Measurements from ENCODE around the gene OR14A16. TPM values are rescaled to one million over a fixed set of nuclear protein-coding genes. Genes with fewer than 3 reads are reported as not detected.

OR14A16 gene, protein sequence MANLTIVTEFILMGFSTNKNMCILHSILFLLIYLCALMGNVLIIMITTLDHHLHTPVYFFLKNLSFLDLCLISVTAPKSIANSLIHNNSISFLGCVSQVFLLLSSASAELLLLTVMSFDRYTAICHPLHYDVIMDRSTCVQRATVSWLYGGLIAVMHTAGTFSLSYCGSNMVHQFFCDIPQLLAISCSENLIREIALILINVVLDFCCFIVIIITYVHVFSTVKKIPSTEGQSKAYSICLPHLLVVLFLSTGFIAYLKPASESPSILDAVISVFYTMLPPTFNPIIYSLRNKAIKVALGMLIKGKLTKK
- not detected for polyA plus RNA-seq (ENCODE audit: insufficient read length in 12 of 12)
- long read RNA-seq, donor 1, result 0 reads
- long read RNA-seq, donor 2, result 0 reads
- long read RNA-seq, donor 3, result 0 reads
- long read RNA-seq, donor 4, result 0 reads
- long read RNA-seq, donor 5, result 0 reads
- long read RNA-seq, donor 6, result 0 reads
- long read RNA-seq, donor 7, result 0 reads
- long read RNA-seq, donor 8, result 0 reads
- long read RNA-seq, donor 9, result 0 reads
- long read RNA-seq, donor 10, result 0 reads
- long read RNA-seq, donor 11, result 0 reads

DNA sequence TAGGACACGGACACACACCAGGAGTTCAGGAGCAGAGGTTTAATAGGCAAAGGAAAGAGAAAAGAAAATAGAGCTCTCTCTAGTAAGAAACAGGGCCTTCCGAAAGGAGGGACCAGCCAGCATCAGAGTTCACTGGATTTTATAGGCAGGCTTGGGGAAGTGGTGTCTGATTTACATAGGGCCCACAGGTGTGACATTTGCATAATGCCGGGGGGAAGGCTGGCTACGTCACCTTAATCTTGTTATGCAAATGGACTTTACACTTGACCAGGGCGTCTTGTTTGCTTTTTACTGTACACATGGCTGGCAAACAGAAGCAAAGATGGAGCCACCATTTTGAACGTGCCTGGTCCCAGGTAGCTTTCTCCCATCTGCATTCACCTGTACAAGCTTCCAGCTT is at the start of gene OR14A16:
Gene OR14A16 (minus strand): TSS at position 97 of the 400 bp plus-strand sequence. CDS start 8,390 bp downstream, outside the sequence.
- no peak for DNase-seq

DNA sequence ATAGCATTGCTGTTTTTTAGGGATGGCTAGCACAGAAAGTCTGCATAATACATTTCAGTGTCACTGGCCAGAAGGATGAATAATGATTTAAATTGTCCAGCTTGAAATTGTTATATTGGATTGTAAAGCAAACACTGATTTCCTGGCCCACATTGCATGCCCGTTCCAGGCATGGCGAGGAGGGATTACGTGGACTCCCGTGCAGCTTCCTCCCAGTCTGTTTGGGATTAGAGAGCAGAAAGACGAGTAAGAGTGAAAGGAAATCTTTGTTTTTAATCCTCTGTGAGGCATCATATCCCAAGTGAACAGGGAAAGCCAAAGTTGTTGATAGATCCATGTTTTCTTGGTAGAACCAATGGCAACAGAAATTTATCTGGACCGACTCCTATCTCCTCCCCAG is 41.5 kb upstream of the OR14A16 start:
- DNase-seq, result no peak

DNA sequence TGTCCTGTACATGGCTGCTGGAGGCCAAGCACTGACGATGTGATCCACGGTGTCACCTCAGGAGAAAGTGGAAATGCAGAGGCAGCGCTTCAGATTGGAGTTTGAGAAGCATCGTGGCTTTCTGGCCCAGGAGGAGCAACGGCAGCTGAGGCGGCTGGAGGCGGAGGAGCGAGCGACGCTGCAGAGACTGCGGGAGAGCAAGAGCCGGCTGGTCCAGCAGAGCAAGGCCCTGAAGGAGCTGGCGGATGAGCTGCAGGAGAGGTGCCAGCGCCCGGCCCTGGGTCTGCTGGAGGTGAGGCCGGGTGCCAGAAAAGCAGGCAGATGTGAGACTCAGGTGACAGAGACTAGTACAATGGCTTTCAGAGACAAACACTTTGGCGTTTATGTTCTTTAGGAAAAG is 40.7 kb upstream of the OR14A16 start:
- no peak for DNase-seq

DNA sequence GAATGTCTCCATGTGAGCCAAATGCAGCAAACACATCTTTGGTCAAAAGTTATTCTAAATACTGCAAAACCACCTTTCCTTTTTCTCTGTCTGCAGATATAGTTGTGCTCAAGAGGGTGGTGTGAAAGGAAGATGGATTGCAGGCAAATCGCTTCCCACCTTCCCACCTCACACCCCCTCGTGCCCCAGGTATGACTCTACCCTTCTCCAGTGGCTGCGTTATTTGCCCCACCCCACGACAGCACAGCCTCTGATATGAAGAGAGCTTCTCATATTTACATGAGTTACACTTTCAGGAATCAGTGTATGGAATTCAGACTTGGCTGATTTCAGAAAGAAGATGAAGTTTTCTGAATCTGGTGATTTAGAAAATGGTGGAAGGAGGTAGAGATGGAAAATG is 38.8 kb upstream of the OR14A16 start:
- DNase-seq, result no peak

DNA sequence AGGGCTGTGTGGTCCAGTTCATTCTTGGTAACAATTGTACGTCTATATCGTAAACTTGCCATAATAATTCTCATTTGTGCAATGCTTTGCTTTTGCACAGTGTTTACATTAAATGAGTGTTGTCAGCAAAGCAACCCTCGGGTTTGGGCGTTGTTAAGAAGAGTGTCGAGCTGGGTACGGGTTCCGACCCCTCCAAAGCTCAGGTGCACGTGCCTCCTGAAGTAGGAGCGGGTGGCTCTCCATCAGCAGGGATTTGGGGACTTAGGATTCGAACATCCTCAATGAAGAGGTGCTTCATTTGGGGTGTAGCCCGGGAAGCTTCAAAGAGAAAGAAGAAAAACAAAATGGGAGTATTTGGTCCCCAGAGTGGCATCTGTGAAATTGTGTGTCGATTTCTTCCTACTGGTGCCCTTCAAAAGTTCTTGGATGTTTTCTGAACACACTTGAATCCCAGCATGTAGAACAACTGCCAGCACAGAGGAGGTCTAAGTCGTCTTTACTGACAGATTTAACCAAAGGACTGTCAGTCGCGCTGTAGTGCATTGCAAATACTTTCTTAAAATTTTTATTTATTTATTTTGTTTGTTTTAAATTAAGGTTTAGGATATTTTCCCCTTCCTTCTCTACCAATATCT is 34.2 kb upstream of the OR14A16 start:
- no peak for DNase-seq

DNA sequence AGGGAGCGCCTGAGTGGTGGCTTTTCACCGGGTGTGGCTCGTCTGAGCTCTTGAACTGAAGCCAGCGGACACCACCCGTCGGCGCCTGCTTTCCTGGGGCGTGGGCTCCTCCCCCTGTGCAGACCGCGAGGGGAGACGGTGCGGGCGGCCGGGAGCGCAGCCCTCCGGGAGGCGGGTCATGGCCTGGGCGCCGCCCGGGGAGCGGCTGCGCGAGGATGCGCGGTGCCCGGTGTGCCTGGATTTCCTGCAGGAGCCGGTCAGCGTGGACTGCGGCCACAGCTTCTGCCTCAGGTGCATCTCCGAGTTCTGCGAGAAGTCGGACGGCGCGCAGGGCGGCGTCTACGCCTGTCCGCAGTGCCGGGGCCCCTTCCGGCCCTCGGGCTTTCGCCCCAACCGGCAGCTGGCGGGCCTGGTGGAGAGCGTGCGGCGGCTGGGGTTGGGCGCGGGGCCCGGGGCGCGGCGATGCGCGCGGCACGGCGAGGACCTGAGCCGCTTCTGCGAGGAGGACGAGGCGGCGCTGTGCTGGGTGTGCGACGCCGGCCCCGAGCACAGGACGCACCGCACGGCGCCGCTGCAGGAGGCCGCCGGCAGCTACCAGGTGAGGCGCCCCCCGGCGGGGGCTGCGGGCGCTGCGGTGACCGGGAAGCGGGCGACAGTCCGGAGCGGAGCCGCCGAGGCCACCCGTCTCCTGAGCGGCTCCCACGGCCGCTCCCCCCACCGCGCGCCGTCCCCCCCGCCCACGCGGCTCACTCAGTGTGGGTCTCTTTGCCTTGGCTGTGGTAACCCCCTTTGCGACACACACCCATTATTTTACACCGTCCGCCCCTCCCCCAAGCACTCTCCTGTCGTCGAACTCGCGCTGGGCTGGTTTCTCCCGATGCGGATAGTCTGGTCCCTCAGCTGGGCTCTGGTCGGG is 33.4 kb upstream of the OR14A16 start, which contains the start of gene TRIM58:
Gene TRIM58 (plus strand): TSS at position 119 of the 916 bp plus-strand sequence. CDS start 60 bp downstream, at position 179.
- no peak for DNase-seq

DNA sequence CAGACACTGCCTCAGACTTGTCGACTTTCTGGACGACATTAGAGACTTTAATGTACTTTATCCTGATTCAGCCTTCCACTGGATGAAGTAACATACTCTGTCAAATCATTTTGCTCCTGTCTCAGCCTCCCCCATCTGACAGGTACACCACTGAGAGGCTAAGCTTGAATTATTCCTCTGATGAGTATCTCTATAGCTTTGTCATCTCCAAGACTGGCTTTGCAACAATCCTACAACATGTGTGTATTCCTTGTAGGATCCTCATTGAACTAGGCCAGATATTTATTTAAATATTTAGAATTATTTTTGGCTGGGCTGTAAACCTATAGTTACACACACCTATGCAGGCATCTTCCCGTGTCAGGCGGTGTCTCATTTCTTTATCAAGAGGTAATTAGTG is 32.0 kb upstream of the OR14A16 start:
- DNase-seq, result no peak

DNA sequence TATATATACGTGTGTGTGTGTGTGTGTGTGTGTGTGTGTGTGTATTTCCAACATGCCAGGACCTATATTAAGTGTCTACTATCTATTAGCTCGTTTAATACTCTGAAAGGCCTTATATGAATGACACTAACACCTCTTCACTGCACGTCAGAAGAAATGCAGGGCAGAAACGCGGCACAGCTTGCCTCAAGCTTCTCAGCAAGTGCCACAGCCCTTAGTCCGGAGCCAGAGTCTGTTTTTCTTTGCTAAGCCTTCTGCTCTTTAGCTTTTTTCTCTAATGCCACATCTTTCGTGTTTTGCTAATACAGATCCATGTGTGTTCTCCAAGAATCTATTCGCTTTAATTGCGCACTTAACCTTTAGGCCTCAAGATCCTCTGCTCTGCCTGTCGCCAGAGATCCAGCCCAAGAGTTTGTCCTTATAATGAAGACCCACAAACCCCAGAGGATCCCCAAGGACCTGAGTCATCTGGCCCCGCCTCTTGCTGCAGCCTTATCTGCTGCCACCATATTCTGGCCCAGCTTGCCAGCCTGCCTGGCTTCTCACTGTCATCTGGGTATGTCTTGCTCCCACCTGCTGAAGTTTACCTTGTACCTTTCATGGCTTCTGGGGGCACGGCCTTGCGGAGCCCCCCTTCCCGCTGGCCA is 31.1 kb upstream of the OR14A16 start:
- no peak for DNase-seq

DNA sequence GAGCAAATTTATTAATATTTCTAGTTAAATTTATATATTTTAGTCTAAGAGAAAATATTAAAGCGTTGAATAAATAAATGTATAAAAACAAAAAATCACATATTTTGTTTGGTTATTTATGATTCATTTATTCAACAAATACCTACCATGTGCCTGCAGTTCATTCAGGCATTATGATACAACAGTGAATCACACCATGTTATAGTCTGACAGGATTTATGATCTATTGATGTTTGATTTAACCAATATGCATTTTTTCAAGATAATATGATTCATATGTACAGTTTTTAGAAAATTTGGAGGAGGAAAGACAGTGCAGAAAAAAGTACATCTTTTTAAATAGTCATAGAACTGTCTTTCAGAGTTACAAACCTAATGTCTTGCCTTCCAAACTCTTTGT is 25.7 kb upstream of the OR14A16 start:
- DNase-seq, result no peak

DNA sequence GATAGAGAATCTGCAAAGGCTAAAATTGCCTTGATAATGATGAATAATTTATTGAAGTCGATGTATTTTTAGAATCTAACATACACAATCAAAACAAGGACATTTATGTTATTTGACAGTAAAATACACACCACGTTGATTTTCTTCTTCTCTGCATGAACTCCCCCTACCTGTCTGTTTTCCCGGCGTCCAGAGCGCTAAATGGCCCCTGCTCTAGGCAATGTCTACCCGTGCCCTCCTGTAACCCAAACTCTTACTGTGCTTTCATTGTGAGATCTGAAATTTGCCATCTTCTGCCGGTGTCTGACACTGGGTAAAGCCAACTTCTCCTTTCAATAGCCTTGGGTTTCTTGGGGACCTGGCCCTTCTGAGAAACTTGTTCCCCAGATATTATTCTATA is 24.4 kb upstream of the OR14A16 start:
- no peak for DNase-seq

DNA sequence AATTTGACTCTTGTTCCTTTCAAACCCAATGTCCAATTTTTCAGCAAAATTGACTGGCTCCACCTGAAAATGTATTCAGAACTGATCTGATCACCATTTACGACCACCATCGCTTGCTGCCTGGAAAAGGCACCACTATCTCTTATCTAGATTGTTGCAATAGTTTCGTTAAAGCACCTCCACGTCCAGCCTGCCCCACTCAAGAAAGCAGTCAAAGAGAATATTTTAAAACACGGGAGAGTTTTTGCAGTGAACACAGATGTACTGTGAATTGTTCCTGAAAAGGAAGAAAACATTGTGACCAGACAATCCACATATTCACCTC is 21.7 kb upstream of the OR14A16 start:
- no peak for DNase-seq

DNA sequence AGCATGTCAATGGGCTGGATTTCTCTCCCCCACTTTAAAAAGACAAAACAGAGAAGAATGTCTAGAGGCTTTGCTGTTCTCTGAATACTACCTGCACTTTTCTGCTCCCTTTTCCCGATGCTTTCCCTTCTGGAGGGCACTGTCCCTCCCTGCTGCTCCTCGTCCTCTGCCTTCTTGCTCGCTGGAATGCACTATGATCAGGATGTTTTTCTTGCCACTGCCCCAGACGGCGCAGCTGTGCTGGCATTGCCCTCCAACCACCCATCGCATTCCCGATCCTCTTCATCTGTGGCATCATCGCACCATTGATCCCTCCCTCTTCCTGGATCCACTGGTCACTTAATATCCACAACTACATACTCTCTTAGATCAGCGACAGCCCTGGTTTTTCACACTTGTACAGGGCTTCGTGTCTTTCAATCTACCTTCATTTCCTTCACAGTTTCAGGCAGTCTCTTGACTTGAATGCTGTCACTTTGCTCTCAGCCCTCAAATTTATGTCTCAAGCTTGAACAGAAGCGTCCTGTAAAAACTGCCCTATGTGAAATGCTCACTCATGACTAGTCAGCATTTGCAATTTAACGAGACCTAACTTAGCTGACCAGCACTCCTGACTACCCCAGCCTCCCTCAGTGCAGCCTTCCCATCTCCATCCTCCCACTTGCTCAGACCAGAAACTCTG is 21.2 kb upstream of the OR14A16 start:
- DNase-seq, result no peak

DNA sequence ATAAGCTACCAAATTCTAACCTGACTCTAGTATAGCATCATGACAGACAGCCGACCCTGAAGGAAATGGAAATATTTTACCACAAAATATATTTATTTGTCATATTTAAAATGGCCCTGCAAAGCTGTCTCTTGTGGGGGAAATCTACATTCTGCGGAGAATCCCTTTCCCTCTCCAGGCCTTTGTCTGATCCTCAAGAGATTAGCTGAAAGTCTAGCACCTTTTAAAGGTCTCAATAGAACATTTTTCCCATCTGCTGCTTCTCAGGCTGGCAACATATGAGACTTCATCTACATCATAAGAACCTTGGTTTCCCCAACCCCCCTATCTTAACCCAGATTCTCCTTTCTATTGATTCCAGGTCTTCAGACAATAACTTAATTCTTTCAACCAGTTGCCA is 19.5 kb upstream of the OR14A16 start:
- no peak for DNase-seq

DNA sequence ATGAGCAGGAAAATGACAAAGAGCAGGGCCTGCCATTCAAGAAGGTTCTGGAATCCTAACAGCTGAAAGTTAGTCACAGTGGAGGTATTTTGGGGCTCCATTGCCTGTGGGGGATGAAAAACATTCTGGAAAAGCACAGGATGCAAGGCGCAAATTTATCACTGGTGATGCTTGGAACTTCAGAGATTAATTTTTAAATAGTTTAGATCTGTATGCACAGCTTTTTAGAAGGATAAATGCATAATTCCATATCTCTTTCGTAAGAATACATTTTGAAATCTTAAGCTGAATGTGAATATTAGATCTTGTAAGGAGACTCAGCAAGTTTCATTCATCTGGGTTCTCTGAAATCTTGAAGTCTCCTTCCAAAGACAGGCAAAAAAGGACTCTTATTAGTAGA is 17.9 kb upstream of the OR14A16 start, which contains the start of gene OR11L1:
Gene OR11L1 (minus strand): TSS at position 101 of the 400 bp plus-strand sequence. CDS start 0 bp downstream, at position 101.
- DNase-seq, result no peak

DNA sequence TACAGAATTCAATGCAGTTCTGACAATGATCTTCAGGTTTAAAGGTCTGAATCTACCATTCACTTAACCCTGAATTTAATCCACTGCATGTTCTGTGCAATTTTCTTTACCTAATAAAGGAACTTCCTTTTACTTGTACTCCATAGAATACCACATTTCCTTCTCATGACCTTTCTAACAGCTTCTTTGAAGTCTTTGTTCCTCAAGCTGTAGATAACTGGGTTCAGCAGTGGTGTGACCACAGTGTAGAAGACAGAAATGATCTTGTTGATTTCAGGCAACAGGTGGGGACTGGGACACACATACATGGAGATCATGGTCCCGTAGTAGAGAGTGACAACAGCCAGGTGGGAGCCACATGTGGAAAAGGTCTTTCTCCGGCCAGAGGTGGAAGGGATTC is 16.9 kb upstream of the OR14A16 start:
- DNase-seq, result no peak

DNA sequence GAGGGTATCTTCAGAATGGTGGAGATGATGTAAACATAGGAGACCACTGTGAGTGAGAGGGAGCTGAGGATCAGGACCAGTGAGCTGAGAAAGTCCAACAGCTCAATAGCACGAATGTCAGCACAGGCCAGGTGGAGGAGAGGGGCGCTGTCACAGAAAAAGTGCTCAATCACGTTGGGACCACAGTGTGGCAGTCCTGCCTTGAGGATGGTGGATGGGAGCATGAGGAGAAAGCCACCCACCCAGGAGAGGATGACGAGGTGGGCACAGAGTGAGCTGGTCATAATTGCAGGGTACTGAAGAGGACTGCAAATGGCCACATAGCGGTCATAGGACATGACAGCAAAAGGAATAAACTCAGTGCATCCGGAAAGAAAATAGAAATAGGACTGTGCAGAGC is 9.7 kb upstream of the OR14A16 start:
- no peak for DNase-seq

DNA sequence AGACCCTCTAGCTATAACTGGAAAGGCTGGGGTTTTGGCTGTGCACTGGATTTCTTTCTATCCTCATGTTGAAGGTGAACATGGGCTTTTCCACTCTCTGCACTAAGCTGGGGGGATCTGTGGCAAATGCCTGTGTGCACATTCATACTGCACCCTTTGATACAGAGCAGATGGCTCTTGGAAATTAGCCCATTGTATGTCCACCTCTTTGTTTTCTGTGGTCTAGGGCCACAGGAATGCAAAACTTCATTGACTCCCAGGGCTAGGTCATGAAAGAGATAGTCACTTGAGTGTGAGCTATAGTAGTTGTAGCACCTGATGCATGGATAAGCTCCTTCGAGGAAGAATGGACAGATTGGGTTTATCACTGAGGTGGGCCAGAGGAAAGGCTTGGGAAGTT is 5.7 kb upstream of the OR14A16 start:
- DNase-seq, result no peak

DNA sequence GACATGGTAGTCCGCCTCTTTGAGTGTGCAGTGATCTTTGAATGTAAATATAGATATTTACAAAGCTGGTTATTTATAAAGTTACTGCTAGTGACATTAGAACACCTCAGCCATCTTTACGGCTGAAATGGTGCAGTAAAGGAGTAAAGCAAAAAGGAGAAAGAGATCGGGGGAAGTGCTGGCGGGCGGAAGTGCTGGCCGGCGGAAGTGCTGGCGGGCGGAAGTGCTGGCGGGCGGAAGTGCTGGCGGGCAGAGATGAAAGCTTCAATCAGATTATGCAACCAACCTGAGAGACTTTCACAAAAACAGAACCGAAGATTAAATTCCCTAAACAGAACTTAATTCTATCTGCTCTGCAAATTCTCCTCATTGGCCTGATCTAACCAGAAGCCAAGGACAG is 1.4 kb upstream of the OR14A16 start:
- no peak for DNase-seq

DNA sequence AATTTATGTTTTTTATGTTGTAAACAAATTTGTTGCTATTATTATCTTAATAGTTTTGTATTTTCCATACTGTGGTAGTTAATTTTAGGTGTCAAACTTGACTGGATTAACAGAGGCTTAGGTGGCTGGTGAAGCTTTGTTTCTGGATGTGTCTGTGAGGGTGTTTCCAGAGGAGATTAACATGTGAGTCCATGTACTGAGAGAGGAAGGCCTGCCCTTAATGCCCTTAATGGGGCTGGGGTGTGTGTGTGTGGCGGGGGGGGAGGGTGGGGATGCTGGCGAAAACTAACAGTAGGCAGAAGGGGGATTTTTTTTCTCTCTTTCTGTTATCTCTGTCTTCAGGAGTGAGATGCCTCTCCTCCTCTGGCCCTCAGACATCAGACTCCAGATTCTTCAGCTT is 1.9 kb downstream of the OR14A16 start:
- DNase-seq, result no peak

DNA sequence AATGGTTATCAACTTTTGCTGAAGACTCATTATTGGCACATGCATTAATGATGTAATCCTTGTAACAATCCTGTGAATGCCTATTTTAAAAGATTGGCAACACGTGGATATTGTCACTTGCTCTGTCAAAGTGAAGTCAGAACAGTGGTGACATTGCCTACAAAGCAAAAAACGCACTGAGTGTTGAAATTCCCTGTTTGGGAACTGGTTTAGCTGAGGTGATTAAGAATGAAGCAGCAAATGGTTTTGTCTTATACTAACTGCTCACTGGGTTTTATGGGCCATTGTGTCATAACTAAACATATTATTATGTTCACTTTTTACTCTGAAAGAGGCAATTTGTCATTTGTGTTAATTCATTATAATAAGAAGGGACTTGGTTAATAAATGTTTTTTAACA is 11.3 kb downstream of the OR14A16 start:
- no peak for DNase-seq

DNA sequence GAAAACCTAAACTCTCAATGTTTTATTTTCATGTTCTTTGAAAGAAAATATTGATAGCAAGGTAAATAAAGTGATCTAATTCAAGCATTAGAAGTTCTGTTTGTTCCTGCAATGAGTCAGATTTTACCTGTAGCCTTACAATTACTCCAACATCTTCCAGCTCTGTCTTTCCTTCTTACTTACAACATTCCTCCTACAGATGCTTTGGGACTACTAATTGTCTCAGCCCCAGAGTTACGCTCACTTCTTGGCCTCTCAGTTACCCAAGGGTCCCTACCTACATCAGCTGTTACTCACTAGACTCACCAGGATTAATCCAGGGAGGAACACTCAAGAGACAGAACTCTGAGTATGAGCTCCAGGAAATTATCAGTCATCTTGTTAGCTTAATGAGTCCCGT is 26.4 kb downstream of the OR14A16 start:
- no peak for DNase-seq

All from muscle of arm (tissue), 14 donors.